ENCODE results near the gene FAHD2A.

DNA sequence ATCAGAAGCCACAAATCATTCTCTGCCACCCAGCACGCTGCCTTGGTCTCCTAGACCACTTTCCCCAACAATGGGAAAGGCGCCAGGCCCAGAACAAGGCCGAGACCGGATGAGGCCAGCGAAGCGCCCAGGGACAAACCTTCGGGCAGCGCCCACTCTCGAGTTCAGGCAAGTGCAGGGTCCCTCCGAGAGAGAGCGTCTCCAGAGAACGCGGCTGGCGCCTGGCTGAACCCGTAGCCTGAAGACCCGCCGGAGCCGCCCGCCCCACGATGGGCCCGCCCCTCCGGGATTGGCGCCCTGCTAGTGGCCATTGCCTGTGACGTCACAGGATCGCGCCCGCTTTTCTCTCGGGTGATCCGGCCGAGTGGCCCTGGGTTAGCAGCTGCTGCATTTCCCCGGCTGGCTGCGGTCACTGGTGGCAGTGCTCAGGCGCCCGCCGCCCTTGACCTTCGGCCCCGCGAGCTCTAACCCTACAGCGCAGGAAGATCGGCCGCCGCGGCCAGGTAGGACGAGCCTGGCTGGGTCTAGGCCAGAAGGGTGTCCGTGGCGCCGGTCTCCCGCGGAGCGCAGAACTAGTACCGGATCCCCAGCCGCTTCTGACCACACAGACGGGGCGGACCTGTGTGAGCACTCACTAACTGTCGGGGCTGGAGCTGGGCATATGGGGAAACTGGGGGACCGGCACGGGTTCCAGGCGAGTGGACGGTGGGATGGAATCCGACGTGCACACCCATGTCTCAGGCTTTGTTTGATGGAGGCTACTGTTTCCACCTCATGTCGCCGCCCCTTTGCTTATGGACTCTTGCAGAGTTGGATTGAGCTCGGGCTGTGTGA lies at the start of gene FAHD2A:
- no peak for TF ChIP-seq GATA3 (IDR thresholded peaks at IDR 0.05; ENCODE audit: low read depth, low read length)
- no peak for TF ChIP-seq GATA2 (IDR thresholded peaks at IDR 0.05; ENCODE audit: low read depth, low read length)
